DMS79 treated with DMSO at 0.1 percent for 48 hours (cell line): Measurements from ENCODE around the gene GSPT1.

ENCODE experiments used
- DNase-seq: peaks from one replicate; lab custom pipeline; 2025; lab: John Stamatoyannopoulos, UW

The GSPT1 gene

DNA sequence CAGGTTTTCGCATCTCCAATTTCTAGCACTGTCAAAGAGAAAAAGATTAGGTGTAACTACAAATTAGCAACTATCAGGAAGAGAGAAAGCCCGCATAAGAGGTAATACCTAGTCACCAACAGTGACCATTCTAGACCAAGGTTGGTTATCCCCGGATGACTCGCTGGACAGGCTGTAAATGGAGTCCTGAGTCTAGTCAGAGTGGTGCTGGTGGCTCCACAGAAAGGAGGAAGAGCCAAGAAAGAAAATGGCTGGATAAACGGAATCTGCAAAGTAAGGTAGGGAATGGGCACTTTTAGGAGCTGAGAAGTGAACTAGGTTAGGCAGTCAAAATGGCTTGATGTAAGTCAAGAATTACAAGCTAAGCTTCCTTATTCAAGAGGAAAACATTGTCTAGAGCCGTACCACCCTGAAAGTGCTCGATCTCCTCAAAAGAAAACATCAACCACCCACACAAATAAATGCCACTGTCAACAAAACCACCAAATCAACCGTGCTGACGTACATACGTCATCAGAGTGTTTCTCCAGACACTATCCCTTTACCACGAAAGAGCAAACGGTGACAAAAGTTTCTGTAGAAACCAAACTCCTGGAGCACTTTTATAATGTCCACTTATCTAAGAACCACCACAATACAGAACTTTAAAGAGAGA, 2.2 kb downstream of the GSPT1 start:
- no peak for DNase-seq

DNA sequence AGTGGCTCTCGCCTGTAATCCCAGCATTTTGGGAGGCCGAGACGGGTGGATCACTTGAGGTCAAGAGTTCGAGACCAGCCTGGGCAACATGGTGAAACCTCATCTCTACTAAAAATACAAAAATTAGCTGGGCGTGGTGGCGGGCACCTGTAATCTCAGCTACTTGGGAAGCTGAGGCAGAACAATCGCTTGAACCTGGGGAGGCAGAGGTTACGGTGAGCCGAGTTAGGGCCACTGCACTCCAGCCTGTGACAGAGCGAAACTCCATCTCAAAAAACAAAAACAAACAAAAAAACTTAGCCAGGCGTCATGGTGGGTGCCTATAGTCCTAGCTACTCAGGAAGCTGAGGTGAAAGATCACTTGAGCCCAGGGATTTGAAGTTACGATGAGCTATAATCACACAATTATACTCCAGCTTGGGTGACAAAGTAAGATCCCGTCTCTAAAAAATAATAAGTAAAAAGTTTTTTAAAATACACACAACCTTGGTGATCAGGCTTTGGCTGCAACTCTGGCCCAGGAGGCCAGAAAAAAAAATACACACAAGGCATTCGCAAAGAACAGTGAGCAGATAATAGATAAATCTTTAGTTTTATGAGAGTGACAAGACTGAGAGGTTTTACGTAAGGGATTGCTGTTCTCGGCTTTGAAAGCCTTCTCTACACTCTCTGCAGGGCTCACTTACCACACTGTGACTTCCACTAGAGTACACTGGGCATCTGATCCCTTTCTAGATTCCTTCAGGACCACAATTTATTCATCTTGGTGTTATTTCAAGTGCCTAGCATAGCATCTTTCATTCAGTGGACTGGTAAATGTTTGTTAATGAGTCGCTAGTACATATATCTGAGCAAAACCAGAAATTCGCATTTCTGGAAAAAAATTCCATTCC, 5.9 kb downstream of the GSPT1 start:
- DNase-seq: no peak

GRCh38 chr16:11907160-11907970, 8.4 kb downstream of the GSPT1 start:
- no peak for DNase-seq

DNA sequence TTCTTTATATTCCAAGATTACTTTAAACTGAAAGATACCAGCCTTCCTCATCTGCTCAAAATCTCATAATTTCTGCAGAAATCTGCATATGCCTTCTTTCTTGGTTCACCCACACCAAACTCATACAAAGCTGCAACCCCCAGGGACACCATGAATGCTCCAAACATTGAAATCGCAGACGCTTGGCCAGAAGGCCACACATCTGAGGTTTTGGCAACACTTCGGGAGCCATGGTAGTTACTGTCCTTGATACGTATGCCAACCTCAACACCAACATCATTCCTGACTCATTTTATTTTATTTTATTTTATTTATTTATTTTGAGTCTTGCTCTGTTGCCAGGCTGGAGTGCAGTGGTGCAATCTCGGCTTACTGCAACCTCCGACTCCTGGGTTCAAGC, 11.8 kb downstream of the GSPT1 start:
- no peak for DNase-seq

DNA sequence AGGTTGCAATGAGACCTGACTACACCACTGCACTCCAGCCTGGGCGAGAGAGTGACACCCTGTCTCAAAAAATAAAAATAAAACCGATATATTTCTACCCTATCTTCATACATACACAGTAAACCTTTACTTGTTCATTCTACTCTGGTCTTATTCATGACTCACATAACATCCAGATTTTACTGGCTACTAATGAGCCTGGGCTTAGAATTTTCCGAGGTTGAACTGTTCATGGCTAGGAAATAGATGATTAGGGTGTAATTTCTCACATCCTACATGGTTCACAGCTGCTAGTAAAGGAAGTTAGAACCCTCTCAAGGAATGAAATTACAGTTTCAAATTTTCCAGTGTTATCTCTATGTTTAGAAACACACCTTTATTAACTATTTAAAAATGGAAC, 14.7 kb downstream of the GSPT1 start:
- no peak for DNase-seq

- DNase-seq: peak; percentile 52
These were observed 19.1 kb downstream of the GSPT1 start for GRCh38 chr16:11896486-11897176.

- DNase-seq: no peak
These were observed 22.2 kb downstream of the GSPT1 start for GRCh38 chr16:11893571-11893970.

DNA sequence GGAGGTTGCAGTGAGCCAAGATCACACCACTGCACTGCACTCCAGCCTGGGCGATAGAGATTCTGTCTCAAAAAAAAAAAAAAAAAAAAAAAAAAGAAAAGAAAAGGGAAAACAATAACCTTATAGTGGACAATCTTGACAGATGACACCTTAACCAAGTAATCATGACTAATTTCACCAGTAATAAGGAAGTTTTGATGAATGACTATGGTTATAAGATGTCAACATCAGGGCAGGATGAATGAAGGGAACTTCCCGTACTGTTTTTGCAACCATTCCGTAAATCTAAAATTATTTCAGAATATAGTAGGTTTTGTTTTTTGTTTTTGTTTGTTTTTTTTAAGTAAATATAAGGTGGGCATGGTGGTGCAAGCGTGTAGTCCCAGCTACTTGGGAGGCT, 23.0 kb downstream of the GSPT1 start:
- no peak for DNase-seq

DNA sequence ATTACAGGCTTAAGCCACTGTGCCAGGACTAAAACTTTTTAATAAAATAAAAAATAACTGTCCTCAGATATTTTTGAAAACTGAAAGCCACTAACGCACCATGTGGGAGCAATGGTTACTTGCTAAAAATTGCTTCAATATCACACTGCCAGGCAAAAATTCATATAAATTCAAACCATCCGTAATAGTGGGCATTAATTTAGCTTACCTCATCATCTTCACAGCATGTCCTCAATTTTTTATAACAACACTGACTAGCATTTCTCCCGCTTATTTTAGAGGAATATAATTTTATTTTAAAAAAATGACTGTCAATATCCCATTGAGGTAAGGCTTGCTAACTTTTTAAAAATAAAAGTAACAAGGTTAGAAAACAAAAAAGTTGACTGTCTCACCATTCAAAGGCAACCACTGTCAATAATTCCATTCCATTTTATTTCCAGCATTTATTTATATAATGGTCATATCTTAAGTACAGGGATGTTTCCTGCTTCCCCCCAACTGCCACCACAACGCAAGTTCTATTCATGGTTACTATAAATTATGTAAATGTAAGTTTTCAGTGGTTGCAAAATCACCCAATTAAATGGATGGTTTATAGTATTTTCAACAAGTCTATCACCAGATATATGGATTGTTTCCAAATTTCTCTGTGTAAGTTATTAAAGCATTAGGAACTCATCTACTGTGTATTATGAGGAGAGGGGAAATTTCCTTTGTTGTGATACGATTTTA, 25.4 kb downstream of the GSPT1 start:
- DNase-seq: no peak

DNA sequence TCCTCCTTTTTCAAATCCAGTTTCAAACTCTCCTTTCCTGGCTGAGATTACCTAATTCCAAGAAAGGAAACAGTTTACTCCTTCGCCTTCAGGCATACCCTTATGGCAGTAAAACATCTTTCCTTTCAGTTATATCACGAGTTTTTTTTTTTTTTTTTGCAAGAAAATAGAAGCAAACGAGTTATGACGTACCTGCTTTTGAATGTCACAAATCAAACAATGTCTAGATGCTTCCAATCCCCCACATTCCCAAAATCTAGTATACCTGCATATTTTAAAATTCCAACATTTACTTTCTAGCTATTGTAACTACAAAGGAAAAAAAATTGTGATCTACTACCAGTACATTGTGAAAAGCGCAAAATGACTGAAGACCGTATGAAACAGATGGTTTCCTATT, 28.9 kb downstream of the GSPT1 start:
- DNase-seq: no peak

GRCh38 chr16:11884035-11884434, 31.7 kb downstream of the GSPT1 start:
- no peak for DNase-seq

- no peak for DNase-seq
These were observed 35.7 kb downstream of the GSPT1 start for GRCh38 chr16:11880007-11880406.

DNA sequence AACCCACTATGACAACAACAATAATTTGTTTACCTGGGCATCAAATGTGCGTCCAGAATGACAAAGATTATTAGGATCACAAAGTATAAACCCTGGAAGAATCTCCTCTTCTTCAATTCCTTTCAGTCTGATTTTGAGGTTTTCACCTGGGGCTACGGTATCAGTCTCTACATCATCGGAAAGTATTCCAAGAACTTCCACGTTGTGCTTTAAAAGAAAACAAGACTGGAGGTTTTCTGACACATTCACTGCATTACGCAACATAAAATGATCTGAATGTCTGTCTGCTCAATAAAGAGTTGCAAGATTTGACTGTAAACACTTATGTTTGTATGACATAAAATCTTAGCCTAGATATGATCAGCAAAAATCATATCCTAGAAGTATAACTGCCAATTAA, 38.4 kb downstream of the GSPT1 start:
- DNase-seq: no peak

- no peak for DNase-seq
These were observed 39.5 kb downstream of the GSPT1 start for GRCh38 chr16:11876306-11876705.

GRCh38 chr16:11875721-11876120, 40.0 kb downstream of the GSPT1 start:
- DNase-seq: no peak

GRCh38 chr16:11871193-11871592, 44.6 kb downstream of the GSPT1 start:
- DNase-seq: no peak

GRCh38 chr16:11870399-11870798, 45.4 kb downstream of the GSPT1 start:
- DNase-seq: no peak

DNA sequence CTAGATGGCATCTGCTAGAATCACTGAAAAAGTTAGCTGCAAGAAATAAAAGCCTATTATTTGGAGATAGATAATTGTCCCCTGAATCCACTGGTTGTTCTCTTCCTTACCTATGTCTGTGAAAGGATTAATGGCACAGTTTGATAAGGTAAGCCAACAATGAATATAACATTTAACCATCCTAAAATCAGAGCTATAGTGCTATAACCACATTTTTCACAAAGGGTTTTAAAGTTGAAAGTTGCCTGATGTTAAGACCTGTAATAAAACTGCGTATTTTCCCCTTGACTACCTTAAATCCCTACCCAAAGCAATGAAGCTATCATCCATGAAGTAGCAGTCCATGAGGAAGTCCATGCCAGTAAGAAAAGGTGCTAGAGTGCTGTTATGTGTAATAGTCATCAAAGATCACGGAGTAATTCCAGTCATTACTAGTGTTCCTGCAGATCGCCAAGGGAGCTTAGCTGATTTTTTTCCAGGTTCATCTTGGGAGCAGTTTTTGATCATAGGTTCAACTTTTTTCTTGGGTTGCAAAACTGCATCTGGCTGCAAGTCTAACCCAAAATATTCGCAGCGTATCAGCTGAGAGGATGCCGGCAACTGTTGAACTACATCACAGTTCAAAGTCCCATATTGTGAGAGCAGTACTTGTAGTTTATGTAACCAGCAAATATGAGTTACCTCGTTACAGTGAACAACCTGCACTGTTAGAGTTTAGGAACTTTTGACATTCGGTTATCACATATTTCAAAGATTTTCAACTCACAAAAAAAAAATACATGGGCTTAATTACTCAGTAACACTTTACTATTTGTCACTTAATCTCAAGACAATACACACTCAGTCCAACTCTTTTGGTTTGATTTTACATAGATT, 46.2 kb downstream of the GSPT1 start:
- DNase-seq: no peak

- no peak for DNase-seq
These were observed 47.3 kb downstream of the GSPT1 start for GRCh38 chr16:11868412-11868980.

DNA sequence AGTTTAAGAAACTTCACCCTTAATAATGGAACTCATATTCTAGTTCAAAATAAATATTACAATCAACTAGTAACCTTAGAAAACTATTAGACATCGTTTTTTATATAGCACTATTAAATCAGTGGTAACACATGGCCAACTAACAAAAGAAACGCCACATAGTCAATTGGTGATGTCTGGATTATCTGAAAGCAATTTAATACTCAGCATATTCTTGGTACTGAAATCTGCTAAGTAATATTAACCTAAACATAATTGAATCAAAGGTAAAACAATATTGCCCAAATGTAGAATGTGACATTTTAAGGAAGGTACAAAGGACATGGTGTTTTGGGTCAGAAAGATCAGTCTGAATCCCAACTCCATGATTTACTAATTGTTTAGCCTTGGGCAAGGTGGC, 53.3 kb downstream of the GSPT1 start:
- DNase-seq: no peak
